ENCODE data around the gene COPS7B. TPM values are rescaled to one million over a fixed set of nuclear protein-coding genes. Genes with fewer than 3 reads are reported as not detected.

The COPS7B gene
- total RNA-seq, 1 experiment from 2014 or later = 52.9 TPM

DNA sequence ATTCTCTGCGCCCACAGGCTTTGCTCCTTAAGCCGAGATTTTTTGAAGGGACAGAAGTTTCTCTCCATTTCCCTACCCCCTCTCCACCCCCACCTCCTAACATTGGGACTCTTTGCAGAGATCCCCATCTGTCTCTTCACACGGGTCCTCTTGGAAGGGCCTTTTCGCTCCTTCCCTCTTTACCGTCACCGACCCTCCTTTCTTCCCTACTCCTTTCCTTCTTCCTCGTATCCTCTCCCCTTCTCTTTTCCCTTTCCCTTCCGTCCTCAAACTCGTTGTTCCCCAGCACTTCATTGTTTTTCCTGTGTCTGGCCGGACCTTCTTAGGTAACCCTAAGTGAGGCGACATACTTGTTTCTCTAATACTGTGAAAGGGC, 660 bp downstream of the COPS7B start:
- H4K20me1 ChIP-seq (ENCODE audit: insufficient read depth) = peaks cover 11% of the 10 kb centered on the region
- CTCF ChIA-PET = interaction anchor here (1.2 kb wide), 1 partner anchor 9 kb away, joined by 3 read pairs; no protein-coding TSS in a partner anchor
- no peaks in the 10 kb centered on the region for H3K9me2 ChIP-seq (ENCODE audit: insufficient read depth)
- 0 out of 2 replicates have a peak, but pooled peaks cover 5% of the 10 kb centered on the region for H3F3A ChIP-seq (ENCODE audit: insufficient read depth, low read depth)
- peak overlapping the region; percentile 95 for H2AFZ ChIP-seq
- no peaks in the 10 kb centered on the region for H3K27me3 ChIP-seq (ENCODE audit: insufficient read depth, low read depth)
- H3K27ac ChIP-seq = no peak overlapping the region
- H3K9me3 ChIP-seq (ENCODE audit: insufficient read depth, low read depth) = no peaks in the 10 kb centered on the region
- H3K4me2 ChIP-seq = peak overlapping the region; percentile 94
- H3K79me2 ChIP-seq (ENCODE audit: low read depth) = peaks cover 62% of the 10 kb centered on the region
- H3K4me1 ChIP-seq (replicated peaks; ENCODE audit: insufficient read depth) = peaks cover 18% of the 10 kb centered on the region
- intact Hi-C loops (cut with micrococcal nuclease; ENCODE audit: unreplicated experiment) = loop anchor here (2.0 to 10.0 kb wide), 2 partner anchors 110 to 272 kb away; no protein-coding TSS in a partner anchor
- POLR2A ChIA-PET (ENCODE audit: unreplicated experiment) = interaction anchor here (0.5 kb wide), 1 partner anchor 176 kb away, joined by 3 read pairs; no protein-coding TSS in a partner anchor
- no TSS peak for BruUV-seq (replicated peaks)
- TF ChIP-seq EZH2 (IDR thresholded peaks at IDR 0.05; ENCODE audit: low read depth) = no peak
- TF ChIP-seq, protein P1, sequence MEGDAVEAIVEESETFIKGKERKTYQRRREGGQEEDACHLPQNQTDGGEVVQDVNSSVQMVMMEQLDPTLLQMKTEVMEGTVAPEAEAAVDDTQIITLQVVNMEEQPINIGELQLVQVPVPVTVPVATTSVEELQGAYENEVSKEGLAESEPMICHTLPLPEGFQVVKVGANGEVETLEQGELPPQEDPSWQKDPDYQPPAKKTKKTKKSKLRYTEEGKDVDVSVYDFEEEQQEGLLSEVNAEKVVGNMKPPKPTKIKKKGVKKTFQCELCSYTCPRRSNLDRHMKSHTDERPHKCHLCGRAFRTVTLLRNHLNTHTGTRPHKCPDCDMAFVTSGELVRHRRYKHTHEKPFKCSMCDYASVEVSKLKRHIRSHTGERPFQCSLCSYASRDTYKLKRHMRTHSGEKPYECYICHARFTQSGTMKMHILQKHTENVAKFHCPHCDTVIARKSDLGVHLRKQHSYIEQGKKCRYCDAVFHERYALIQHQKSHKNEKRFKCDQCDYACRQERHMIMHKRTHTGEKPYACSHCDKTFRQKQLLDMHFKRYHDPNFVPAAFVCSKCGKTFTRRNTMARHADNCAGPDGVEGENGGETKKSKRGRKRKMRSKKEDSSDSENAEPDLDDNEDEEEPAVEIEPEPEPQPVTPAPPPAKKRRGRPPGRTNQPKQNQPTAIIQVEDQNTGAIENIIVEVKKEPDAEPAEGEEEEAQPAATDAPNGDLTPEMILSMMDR (conservative IDR thresholded peaks at IDR 0.05) = peak; percentile 11; the same call in 1 of the 2 replicates
- H3K36me3 ChIP-seq (ENCODE audit: low read depth) = peaks cover 9% of the 10 kb centered on the region; the same call in 1 of the 2 replicates
- H3K4me3 ChIP-seq = peak overlapping the region; percentile 97
- DNase-seq = no peak

DNA sequence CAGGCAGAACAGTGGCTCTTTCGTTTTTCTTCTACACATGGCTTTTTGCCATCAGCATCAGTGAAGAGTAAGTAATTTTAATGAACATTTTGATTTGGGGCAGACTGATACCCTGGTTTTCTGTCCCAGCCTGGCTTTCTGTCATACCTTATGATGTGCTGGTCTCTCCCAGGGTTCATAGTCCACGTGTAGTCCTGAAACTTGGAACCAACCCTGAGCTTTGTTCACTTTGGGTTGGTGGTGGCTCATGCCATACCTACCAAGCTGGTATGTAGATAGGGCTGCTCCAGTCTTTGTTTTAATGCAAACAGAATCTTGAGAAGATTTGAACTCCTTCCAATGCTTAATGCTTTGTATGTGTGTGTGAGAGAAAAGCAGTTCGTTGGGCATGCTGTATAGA, 4.9 kb downstream of the COPS7B start:
- Histone ChIP-seq H3K36me3 (ENCODE audit: low read depth) (peaks cover 14% of the 10 kb centered on the region), H3K27me3 (ENCODE audit: insufficient read depth, low read depth) (no peaks in the 10 kb centered on the region), H4K20me1 (ENCODE audit: insufficient read depth) (peaks cover 21% of the 10 kb centered on the region), H3K79me2 (ENCODE audit: low read depth) (peaks cover 50% of the 10 kb centered on the region), H3K9me2 (ENCODE audit: insufficient read depth) (no peaks in the 10 kb centered on the region), H3F3A (ENCODE audit: insufficient read depth, low read depth) (peaks cover 10% of the 10 kb centered on the region; the same call in 1 of the 2 replicates), H3K4me3 (no peak overlapping the region), H3K27ac (no peak overlapping the region), H2AFZ (no peak overlapping the region), H3K4me1 (replicated peaks; ENCODE audit: insufficient read depth) (peaks cover 13% of the 10 kb centered on the region), H3K4me2 (no peak overlapping the region), H3K9me3 (ENCODE audit: insufficient read depth, low read depth) (no peaks in the 10 kb centered on the region)
- ChIA-PET POLR2A (ENCODE audit: unreplicated experiment) (no interaction called here), CTCF (no interaction called here)
- BruUV-seq (replicated peaks) = no TSS peak
- no peak for DNase-seq
- TF ChIP-seq, protein P1 (conservative IDR thresholded peaks at IDR 0.05) = no peak
- TF ChIP-seq EZH2 (IDR thresholded peaks at IDR 0.05; ENCODE audit: low read depth) = no peak
- intact Hi-C loops (cut with micrococcal nuclease; ENCODE audit: unreplicated experiment) = no loop called here

DNA sequence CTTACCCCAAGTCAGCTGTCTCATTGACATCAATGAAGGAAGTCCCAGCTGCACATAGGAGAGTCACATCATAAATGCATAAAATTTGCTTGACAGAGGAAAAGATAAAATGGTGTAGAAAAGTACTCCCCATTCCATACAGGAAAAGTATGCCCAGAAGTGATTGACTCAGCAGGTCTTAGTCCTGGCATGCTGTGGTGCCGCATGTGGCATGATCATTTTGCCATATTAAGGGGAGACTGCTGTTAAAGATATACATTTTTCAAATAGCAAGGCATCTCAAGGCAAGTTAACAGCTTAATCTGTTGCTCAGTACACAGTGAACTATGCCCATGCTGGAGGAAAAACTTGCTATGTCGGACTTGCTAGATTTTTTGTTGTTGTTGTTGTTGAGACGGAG, 8.1 kb downstream of the COPS7B start:
- H3K4me1 ChIP-seq (replicated peaks; ENCODE audit: insufficient read depth) = peaks cover 4% of the 10 kb centered on the region
- H2AFZ ChIP-seq = no peak overlapping the region
- intact Hi-C loops (cut with micrococcal nuclease; ENCODE audit: unreplicated experiment) = no loop called here
- no peak for DNase-seq
- H3K27me3 ChIP-seq (ENCODE audit: insufficient read depth, low read depth) = no peaks in the 10 kb centered on the region
- CTCF ChIA-PET = interaction anchor here (0.7 kb wide), 1 partner anchor 236 kb away, joined by 4 read pairs; no protein-coding TSS in a partner anchor
- no peak overlapping the region for H3K27ac ChIP-seq
- POLR2A ChIA-PET (ENCODE audit: unreplicated experiment) = no interaction called here
- no peaks in the 10 kb centered on the region for H3K9me2 ChIP-seq (ENCODE audit: insufficient read depth)
- H3K4me3 ChIP-seq = no peak overlapping the region
- TF ChIP-seq EZH2 (IDR thresholded peaks at IDR 0.05; ENCODE audit: low read depth) = no peak
- TF ChIP-seq, protein P1 (conservative IDR thresholded peaks at IDR 0.05) = no peak
- BruUV-seq (replicated peaks) = no TSS peak
- H3F3A ChIP-seq (ENCODE audit: insufficient read depth, low read depth) = peaks cover 10% of the 10 kb centered on the region; the same call in 1 of the 2 replicates
- H4K20me1 ChIP-seq (ENCODE audit: insufficient read depth) = peaks cover 15% of the 10 kb centered on the region
- H3K79me2 ChIP-seq (ENCODE audit: low read depth) = peaks cover 28% of the 10 kb centered on the region
- no peaks in the 10 kb centered on the region for H3K9me3 ChIP-seq (ENCODE audit: insufficient read depth, low read depth)
- H3K36me3 ChIP-seq (ENCODE audit: low read depth) = peaks cover 34% of the 10 kb centered on the region
- H3K4me2 ChIP-seq = no peak overlapping the region

All from PC-9 (cell line).